Astrocyte of the cerebellum (primary cell): ENCODE data around the gene DLG2.
"Not testable (repeated sequence)": the region's sequence is repeated elsewhere in the genome, so short reads cannot be mapped to it uniquely, and the experiment has no call there.

Experiments
- DNase-seq: peaks from one replicate; pipeline ENCODE4 v3.0.0-alpha.2; 2011; ENCODE audit warnings: low read depth
- H3K4me3 ChIP-seq: 2 replicates; pipeline ENCODE4 v1.5.1; 2011; ENCODE audit warnings: mild to moderate bottlenecking, low read depth, low read length, moderate library complexity
- in situ Hi-C: cut with HindIII; loops from 2 replicates; pipeline ENCODE4 v1.10.0; 2017; ENCODE audit warnings: low sequenced_read_pairs
- TF ChIP-seq, protein P1 (sequence below): IDR thresholded peaks from 2 replicates; pipeline ENCODE4 v1.5.1; 2012; ENCODE audit warnings: low read length, low read depth, moderate library complexity, mild to moderate bottlenecking; ENCODE audit errors: missing control alignments

The DLG2 gene

GRCh38 chr11:83734120-83734519, 1893.0 kb downstream of the DLG2 start:
- in situ Hi-C loops = no loop called here
- no peak overlapping the region for H3K4me3 ChIP-seq

DNA sequence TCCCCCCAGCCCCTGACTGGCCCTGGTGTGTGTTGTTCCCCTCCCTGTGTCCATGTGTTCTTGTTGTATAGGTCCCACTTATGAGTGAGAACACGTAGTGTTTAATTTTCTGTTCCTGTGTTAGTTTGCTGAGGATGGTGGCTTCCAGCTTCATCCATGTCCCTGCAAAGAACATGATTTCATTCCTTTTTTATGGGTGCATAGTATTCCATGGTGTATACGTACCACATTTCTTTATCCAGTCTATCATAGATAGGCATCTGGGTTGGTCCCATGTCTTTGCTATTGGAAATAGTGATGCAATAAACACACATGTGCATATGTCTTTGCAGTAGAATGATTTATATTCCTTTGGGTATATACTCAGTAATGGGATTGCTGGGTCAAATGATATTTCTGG, 1895.9 kb downstream of the DLG2 start:
- DNase-seq, in situ Hi-C loops, H3K4me3 ChIP-seq: not testable (repeated sequence)

More at GRCh38 chr11:83734120-83734519, 1893.0 kb downstream of the DLG2 start:
- TF ChIP-seq, protein P1, sequence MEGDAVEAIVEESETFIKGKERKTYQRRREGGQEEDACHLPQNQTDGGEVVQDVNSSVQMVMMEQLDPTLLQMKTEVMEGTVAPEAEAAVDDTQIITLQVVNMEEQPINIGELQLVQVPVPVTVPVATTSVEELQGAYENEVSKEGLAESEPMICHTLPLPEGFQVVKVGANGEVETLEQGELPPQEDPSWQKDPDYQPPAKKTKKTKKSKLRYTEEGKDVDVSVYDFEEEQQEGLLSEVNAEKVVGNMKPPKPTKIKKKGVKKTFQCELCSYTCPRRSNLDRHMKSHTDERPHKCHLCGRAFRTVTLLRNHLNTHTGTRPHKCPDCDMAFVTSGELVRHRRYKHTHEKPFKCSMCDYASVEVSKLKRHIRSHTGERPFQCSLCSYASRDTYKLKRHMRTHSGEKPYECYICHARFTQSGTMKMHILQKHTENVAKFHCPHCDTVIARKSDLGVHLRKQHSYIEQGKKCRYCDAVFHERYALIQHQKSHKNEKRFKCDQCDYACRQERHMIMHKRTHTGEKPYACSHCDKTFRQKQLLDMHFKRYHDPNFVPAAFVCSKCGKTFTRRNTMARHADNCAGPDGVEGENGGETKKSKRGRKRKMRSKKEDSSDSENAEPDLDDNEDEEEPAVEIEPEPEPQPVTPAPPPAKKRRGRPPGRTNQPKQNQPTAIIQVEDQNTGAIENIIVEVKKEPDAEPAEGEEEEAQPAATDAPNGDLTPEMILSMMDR = no peak
- DNase-seq = no peak

DNA sequence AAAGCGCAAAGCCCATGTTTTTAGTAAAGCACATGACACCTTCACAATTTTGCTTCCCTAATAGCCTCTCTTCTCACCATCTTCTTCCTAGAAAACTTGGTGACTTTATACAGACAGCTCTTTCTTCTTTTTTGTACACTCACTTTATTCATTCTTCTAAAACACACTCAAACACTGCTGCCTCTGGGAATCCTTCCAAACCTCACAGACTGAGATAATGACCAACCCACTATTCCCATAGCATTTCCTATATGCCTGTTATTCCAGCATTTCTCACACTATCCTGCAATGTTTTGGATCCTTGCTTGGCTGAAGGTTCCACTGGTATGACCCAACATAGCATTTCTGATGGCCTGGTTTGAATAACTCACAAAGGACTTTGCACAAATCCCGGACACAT, 1898.9 kb downstream of the DLG2 start:
- TF ChIP-seq, protein P1 = no peak
- DNase-seq = no peak
- in situ Hi-C loops = no loop called here
- no peak overlapping the region for H3K4me3 ChIP-seq

DNA sequence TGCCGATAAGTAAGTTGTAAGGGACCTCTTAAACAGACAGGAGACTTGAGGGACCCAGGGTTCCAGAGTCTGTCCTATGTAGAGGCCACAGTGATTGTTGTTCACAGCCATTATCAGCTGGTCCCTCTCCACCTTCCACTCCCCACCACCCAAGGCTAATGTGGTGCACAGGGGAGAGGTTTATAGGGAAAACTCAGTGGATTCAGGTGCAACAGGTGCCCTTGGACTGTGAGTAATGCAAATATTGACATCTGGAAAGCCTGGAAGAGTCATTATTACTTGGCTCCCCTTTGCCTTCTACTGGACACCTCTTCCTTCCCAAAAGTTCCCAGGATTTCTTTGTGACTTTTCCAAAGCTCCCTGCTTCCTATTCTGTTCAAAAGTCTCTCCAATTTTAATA, 1899.9 kb downstream of the DLG2 start:
- no peak overlapping the region for H3K4me3 ChIP-seq
- DNase-seq = no peak
- TF ChIP-seq, protein P1 = no peak
- in situ Hi-C loops = no loop called here

GRCh38 chr11:83726316-83726715, 1900.8 kb downstream of the DLG2 start:
- in situ Hi-C loops = no loop called here
- DNase-seq = no peak
- no peak overlapping the region for H3K4me3 ChIP-seq
- TF ChIP-seq, protein P1 = no peak

DNA sequence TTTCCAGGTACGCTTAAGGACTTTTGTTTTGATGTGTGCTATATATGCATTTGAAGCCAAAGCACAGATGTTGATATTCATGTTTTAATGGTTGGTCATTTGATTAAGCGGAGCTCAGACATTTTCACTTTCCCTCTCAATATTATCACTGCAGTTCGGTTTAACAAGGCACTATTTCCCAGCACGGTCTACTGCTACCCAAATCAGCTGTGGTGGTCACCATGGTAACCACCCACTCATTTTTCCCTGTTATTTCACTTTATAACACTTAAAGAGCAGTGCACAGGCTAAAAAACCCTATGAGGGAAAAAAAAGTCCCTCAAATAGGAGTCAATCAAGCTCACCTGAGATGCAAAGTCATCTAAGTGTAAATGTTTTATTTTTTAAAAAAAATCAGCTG, 1901.4 kb downstream of the DLG2 start:
- in situ Hi-C loops = no loop called here
- H3K4me3 ChIP-seq = no peak overlapping the region
- TF ChIP-seq, protein P1 = no peak
- no peak for DNase-seq

DNA sequence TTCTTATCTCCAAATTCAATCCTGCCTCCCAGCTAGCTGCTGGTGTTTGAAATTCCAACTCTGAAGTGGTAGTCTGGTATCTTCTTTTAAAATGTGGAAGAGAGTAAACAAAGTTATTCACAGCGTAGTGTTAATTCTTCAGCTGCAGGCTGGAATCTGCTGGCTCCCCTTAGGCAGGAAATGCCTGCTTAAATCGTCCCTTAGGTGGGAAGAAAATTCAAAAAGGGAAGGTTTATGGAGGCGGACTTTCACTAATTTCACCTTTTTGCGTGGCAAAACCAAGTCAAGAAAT, 1901.9 kb downstream of the DLG2 start:
- TF ChIP-seq, protein P1 = no peak
- no peak for DNase-seq
- no peak overlapping the region for H3K4me3 ChIP-seq
- in situ Hi-C loops = no loop called here
